Islet precursor cell (in vitro differentiated cells): ENCODE results near the gene ATG16L1.

ENCODE experiments used
- DNase-seq: peaks from one replicate; pipeline ENCODE4 v3.0.0-alpha.2; 2018

Gene ATG16L1

DNA sequence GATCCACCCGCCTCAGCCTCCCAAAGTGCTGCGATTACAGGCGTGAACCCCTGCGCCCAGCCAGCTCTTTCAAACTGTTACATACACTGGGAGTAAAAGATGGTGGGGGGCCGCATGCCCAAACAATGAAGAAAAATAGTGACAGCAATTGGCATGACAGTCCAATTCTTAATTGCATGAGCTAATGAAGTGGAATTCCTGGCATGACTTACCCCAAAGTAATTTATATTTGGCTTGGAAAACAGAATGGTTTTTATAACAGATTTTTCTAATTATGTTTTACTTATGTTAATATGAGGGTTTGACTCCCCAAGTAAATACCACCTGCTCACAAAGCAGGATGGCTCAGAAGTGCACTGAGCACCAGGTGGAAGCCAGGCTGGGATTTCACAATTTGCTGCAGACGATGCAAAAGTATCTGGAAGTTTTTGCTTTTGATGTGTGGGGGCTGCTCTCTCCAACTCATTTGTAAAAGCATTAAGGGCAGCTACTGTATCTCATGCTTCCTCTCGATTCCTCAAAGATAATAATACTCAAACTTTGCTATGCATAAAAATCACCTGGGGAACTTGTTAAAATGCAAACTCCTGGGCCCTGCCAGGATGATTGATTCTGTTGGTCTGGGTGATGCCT is 24.0 kb upstream of the ATG16L1 start:
- DNase-seq: no peak

DNA sequence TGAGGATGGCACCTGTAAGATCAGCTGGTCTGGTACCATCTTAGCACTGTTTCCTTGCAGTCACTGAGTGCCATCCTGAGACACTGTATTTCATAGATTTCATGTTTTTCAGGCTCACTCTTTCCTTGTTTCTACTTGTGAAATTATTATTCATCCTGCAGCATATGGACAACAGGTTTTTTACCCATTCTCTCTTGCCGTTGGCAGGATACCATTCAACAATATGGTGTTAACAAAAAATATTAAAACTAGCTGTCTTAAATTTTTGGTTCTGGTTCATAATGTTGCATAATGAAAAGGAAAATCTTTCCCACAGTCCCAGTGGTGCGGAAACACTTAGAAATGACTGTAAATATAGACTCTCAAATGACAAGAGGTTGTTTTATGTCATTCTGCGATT is 23.1 kb upstream of the ATG16L1 start:
- no peak for DNase-seq

DNA sequence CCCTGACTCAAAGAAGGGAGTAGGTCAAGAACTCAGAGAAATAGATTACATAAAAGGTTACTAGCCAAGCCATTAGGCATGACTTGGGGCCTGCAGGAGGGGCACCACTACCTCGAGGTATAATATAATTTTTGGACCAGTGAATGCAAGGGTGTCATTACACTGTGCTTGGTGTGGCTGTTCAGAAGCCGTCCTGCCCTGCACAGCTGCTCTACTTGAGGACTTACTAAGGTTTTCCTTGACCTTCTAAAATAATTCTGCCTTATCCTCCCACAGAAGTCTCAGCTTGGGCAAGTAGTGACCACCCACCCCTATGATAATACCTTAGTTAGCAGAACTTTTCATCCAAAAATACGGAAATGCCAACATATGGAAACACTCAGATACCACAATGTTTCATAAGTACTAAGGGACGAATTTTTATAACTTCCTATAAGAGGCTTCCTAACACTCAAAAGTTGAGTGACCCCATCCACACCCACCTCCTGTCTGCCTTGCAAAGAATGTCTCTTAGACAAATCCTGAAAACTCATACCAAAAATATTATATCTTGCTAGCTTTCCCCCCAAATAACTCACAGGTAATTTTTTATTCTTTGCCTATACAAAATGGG is 17.7 kb upstream of the ATG16L1 start:
- DNase-seq: no peak

DNA sequence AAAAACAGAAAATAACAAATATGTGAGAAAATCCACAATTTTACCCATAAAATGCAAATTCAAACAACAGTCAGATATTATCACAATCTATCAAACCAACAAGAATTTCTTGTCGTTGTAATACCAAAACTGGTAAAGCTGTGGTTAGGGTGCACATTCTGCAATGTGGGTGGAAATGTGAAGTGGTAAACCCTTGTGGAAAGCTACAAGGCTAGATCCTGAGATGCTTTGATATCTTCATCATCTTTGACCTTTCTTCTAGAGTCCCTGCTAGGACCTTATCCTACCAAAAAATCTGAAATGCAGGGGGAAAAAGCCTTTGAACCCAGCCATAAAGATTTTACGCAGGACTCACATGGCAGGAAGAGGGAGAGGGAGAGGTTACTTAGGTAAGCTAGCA is 17.2 kb upstream of the ATG16L1 start:
- DNase-seq: no peak

DNA sequence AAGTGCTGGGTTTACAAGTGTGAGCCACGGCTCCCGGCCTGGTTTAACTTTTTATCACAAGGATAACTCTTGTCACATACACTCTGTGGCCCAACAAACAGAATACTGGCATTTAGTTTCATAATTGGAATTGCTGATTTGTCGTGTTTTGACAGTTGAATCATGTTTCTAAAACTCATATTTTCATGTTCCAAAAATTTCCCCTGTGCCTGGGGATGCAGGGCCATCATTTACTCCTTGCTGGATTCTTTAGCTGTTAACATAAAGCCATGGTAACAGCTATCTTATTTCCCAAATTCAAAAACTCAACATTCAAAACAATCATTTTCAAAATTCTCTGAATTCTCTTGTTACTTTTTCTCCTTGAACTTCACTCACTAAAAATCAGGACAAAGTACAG is 16.5 kb upstream of the ATG16L1 start:
- no peak for DNase-seq

DNA sequence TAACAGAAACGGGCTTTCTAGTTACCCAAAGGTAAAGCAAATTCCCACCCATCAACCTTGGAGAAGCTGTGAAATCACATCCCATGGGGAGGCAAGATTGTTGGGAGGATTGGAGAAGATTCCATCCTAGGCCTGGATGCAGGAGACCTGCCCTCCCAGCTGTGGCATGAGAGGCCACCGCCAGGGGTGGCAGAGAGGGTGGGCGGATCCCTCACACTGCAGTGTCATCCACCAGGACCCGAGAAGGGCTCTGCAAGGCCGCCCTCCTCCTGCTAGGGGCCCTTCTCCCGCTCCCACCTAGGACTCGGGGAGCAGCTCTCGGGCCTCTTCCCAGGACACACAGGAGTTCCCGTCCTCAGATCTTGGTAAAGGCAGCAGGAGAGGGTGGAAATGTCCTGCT is 15.5 kb upstream of the ATG16L1 start:
- peak; percentile 60 for DNase-seq

DNA sequence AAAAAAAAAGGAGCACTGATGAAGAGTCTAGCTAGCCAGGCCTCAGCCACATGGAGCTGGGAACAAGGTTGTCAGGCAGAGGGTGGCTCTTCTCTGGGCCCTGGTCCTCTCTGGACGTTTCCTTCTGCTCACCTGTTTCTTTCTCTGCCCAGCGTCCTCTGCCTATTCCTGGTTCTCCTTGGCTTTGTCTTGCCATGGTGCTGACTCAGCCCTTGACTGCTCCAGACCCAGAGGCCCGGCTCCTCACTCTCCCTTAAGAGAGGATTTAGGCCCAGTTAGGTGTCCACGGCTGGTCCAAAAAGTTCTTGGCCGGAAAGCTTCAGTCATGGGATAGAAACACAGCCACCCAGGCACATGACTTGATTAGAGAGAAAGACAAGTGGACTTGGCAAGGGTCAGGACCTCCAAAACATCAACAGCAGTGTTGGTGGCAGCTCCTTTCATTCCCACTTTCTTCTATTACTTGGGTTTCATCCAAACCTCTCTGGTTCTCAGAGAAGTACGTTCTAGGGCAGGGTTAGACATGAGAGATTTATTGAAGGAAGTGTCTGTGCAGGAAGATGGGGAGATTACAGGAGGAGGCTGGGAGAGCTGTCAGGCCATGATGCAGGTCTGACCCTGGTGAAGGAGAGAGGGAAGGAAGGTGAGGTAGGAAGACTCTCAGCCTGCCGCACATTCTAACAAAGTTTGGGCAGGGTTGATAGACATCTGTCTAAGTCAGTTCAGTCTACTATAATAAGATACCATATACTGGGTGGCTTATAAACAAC is 14.5 kb upstream of the ATG16L1 start:
- no peak for DNase-seq

DNA sequence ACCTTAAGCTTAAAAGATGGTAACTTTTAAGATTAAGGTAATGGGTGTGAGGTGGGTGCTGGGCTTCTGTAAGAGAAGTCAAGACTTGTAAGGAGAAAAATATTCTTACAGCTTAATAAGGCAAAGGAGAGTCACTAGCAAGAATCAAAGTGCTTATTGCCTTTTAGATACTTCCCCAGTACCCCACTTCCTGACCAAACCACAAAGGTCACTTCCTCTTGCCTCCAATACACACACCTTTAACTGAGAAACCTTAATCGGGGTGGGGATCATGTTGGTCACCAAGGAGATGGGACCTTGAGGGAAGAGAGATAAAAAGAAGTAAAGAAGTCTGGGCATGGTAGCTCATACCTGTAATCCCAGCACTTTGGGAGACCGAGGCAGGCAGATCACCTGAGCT is 10.6 kb upstream of the ATG16L1 start:
- DNase-seq: no peak

DNA sequence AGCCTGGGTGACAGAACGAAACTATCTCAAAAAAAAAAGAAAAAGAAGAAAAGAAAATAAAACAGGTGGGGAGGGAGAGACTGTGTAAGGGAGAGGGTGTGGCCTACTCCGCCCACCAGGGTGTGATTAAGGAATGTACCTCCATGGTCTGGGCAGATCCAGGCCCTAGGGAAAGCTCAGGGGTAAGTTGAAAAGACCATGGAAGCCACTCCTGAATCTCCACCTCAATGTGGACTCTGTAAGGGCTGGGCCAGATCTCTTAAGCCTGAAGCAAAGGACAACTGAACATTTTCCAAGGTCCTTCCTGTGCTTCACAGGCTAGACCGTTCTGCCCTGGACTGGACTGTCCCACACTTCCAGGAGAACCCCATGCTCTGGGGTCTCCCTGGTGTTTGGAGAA is 9.7 kb upstream of the ATG16L1 start:
- DNase-seq: no peak

DNA sequence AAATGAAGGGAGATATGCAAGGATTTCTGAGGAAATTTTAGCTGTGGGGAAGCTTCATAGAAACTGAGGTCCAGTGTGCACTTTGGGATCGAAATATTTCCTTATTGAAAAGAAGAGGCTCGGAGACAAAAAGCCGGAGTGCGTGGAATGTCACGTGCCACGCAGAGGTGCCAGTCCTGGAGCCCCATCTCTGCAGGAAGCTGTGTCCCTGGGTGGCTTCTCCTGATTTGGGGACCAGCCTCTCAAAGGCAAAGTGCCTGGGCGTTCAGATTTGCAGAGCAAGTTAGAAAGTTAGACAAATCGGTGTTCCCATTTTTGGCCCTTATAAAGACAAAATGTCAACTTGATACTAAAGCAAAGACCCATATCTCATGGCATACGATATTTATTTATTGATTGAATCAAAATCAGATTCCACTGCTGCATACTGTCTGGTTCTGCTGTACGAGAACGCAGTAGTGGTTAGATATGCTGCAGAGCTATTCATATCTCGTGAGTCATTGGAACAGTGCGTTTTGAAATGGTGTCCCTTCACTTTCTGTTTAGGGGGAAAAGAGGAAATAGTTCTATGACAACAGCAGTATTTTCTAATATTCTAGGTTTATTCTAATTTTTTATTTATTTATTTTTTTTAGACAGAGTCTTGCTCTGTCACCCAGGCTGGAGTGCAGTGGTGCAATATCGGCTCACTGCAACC is 9.1 kb upstream of the ATG16L1 start:
- DNase-seq: no peak

DNA sequence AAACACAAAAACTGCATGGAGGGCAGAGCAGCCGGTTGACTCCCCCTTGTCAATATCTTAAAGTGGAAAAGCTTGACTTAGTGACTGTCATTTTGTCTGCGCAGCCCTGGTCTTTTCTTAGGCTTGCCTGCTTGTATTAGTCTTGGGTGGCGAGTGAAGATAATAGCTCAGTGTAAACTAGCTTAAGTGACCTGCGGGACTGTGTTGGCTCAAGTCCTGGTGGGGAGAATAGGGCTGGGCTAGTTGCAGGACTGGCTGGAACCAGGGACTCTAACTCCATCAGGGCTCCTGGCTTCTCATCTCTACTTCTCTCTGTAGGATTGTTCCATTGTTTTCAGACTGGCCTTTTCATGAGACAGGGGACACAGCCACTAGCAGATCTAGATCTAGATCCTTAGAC is 8.1 kb upstream of the ATG16L1 start:
- DNase-seq: peak; percentile 79

DNA sequence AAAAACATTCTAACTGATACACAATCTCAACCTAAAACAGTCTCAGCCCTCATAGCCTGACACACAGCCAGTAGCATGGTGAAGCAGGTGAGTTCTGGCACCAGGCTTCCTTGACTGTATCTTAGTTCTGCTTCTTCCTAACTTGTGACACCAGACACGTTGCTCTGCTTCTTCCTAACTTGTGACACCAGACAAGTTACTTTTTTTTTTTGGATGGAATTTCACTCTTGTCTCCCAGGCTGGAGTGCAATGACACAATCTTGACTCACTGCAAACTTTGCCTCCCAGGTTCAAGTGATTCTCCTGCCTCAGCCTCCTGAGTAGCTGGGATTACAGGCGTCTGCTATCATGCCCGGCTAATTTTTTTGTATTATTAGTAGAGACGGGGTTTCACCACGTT is 6.7 kb upstream of the ATG16L1 start:
- DNase-seq: peak; percentile 79

DNA sequence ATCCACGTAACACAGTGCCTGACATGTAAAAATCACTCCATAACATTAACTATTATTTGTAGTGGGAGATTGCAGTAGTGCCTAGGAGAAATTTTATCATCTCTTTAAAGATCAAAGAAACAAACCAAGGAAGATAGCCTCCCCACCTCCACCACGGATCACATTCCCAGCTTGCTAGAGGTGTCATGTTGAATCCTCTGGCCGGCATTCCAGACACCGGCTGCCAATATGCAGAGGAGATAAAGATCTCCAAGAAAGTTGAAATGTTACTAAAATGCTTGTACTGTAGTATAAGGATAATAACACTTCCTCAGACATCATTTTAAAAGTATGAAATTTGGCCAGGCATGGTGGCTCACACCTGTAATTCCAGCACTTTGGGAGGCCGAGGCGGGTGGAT is 6.1 kb upstream of the ATG16L1 start:
- DNase-seq: peak; percentile 74

DNA sequence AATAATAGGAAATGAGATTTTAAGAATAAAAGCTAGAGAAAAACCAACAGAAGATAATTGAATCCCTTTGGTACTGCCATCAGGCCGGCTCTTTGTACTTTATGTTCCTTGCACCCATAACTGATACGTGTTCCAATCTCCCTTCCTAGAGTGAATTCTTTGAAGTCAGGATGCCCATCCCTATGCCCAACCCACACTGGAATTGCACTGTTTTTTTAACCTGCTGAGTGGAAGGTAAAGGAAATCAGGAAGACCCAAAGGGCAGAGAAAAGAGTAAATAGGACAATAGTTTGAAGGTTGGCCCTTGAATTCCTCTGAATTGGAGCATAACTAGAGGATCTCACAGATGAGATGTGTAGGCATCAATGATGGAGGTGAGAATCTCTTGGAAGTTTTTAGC is 4.4 kb upstream of the ATG16L1 start:
- no peak for DNase-seq

DNA sequence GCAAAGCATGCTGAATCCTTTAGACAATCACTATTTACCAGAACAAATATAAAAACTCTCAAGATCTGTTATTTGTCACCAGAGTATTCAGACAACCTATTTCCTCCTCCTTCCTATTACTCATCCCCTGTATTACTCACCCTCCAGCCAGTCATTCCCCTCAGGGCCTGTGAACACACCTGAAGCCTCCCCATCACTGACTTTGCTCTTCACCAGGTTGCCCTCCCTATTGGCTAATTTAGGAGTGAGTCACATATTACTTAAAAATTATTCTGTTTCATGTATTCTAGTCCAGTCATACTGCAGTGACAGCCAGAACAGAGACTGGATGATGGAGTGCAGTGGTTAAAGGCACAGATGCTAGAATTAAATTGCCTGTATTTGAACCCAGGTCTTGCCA is 3.7 kb upstream of the ATG16L1 start:
- peak; percentile 95 for DNase-seq

DNA sequence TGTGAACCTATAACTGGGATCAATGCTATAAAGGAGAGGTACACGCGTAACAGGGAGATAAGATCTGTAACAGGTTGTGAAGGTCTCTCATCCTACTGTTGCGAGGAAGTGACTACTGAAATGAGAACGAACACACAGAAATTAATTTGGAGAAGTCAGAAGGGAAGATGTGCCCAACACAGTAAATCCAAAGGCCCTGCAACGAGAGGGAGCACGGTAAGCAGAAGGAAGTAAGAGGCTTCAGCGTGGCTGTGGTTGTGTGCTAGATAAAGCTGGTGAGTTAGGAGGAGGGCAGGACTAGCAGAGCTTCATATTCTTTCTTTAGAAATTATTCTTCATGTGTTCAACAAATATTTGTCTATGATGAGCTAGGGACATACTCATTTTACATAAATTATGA is 2.5 kb upstream of the ATG16L1 start:
- no peak for DNase-seq

DNA sequence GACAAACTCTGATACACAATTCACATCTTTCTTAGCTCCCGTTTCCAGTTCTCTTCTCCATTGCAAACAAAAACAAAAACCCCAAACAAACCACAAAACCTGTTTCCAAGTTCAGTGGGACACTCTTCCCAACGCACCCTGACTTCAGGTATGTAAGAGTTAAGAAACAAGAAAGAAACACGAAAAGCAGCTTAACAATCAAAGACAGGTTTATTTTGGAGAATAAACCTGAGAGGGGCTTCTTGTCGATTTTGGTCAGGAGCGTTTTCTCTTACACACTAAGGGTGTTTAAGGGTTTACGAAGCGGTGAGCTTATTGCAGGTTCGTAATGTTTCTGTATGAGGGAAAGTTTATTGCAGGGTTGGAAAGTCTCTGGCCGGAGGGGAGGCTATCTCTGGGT is 905 bp upstream of the ATG16L1 start:
- DNase-seq: no peak

DNA sequence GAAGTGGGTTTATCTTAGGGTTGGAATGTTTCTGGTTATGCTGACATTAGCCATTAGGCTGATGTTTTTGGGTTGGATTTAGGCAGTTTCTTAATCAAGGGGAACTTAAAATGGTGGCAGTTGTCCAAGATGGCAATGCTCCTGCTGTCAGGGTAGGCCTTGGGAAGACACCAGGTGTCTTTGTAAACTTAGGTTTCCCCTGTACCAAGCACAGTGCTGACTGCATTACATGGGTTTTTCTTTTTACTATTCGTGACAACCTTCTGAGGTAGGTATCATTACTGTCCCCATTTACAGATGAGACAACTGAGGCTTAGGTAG is 528 bp upstream of the ATG16L1 start:
- DNase-seq: no peak

DNA sequence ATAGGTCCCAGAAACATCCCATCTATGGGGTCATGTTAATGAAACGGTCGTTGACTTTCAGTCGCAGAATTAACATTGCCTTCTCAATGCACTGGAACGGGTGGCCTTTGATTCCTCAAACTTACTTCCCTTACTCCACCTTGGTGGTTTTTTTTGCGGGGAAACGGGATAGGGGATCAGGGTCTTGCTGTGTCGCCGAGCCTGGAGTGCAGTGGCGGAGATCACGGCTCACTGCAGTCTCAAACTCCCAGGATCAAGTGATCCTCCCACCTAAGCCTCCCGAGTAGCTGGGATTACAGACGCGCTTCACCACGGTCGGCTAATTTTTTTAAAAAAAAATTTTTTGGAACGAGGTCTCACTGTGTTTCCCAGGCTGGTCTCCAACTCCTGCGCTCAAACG is 754 bp downstream of the ATG16L1 start:
- no peak for DNase-seq

DNA sequence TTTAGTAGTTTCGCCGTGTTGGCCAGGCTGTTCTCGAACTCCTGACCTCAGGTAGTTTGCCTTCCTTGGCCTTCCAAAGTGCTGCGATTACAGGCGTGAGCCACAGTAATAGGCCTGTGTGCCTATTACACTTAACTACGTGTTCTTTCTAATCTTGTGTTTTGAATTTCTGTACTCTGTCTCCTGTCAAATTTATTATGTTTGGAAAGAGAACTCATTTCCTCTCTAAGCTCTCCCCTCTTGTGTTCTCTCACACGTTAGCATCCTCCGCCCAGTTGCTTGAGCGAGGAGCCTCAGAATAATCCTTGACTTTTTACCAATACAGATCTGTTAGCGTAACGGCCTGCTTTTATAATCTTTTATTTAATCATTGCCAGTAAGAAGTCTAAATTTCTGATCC is 3.7 kb downstream of the ATG16L1 start:
- DNase-seq: no peak

DNA sequence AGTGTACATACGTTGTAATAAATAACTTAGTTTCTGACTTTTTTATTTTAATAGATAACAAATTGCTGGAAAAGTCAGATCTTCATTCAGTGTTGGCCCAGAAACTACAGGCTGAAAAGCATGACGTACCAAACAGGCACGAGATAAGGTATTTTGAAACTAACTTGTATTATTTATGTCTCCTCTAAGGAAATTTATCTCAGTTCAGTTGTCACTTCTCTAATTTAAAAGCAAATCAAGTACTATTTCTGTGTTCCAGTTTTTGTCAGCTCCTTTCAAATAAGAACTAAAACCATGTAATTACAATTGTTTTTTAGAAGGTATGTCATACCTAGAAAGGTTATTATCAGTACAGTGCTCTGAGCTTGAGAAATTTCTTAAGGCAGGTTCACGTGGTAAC is 4.6 kb downstream of the ATG16L1 start:
- no peak for DNase-seq

DNA sequence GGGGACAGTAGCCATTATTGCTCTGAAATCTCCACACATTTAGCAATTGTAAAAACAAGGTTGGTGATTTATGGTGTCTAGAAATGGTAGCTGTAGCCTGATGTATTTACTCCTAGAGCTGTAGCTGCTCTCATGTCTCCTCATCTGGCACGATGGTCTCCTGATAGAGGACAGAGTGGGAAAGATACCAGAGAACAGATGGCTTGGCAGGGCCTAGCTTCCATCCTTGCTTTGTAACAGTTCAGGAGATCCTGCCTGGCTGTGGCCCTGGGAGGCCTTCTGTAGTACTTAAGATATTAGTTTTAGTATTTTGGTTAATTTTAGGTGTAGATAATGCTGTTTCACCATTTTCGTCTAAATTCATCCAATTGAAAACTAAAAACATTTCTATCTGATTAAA is 6.7 kb downstream of the ATG16L1 start:
- no peak for DNase-seq

DNA sequence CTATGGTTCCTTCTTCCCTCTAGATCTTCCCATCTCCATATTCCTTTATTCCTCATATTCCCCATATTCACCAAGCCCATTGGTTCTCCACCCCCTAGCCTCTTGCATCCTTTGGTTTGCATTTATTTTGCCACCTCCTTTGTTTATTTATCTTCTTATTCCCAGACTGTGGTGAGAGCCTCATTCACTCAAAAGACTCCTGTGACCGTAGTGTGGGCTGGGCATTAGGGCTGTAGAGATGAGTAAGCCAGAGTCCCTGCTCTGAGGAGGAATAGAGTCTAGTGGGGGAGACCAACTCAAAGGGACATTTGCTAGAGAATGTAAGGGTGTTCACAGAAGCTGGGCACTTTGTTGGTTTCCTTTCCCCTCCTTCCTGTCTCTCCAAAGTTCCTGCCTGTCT is 8.3 kb downstream of the ATG16L1 start:
- no peak for DNase-seq

DNA sequence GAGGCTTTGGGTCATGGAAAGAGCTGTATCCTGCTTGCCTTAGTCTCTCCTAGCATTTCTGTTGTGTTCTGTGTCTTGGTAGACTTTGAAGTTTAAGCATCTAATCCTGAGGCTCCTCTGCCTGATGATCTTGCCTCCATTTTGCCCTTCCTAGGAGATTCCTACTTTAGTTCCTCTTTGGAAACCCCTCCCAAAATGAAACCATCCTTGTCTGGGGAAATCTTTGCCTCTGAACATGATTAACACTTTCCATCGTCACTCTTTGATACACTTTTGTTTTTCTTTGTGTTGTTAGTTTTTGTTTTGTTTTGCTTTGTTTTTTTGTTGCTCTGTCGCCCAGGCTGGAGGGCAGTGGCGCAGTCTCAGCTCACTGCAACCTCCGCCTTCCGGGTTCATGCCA is 9.2 kb downstream of the ATG16L1 start:
- DNase-seq: no peak
